H1 (cell line): ENCODE measurements around the gene EHBP1. TPM values are rescaled to one million over a fixed set of nuclear protein-coding genes. Genes with fewer than 3 reads are reported as not detected.

Experiments
- TCF12 ChIP-seq: IDR thresholded peaks from 2 replicates; pipeline ENCODE4 v1.6.1; 2011; ENCODE audit warnings: low read depth, mild to moderate bottlenecking, low read length
- polyA plus RNA-seq, 7 experiments: library from polyadenylated mRNA; depleted of rRNA in 3 of 7; stranded (reverse) in 5 of 7; unstranded in 2 of 7; fragments of >200 nt in 5 of 7; fragments of 200-250 nt in 2 of 7; gene quantifications; 1 replicate in 5 of 7; 2 replicates in 1 of 7; 4 replicates in 1 of 7; pipeline versions ENCODE4 v1.2.1 to v1.2.3, GENCODE V29; 2011 to 2013; ENCODE audit warnings: missing spikeins in 2 of 7, mixed read lengths in 2 of 7
- total RNA-seq: library from RNA; stranded (reverse); fragmentation: NEBNext Ultra II Directional; extraction: Animal tissue kit (Norgen Biotek cat#: 25700); gene quantifications from 2 replicates; pipeline ENCODE4 v1.2.1, GENCODE V29; 2021

EHBP1 gene
- total and polyA plus RNA-seq, 2 of the 8 experiments (the other 6 are each of a cell fraction or from before 2014, with no cell fraction given): 12.0 to 64.1 TPM

- TF ChIP-seq TCF12: no peak
Measured at GRCh38 chr2:63053081-63053888, 347.8 kb downstream of the EHBP1 start (continued).
